ENCODE results near the gene TMBIM6.

TMBIM6 gene

DNA sequence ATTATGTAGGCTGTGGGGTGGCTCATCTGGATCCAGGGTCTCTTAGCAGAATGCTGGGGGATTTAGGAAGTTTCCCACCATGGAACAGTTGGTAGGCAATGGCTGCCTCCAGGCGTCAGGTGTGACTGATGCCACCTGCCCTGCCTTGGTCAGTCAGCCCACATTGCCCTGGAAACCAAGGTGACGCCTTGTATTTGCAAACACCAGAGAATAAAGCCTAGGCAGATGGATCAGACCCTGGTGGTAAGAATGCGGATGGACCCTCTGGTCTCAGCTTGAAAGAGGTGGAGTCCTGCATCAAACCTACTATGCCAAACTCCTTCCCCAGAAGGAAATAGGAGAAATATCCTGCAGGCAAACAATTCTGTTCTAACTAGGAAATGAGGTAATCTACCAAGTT is 48.6 kb downstream of the TMBIM6 start:
- Histone ChIP-seq H3K9me3 (ENCODE audit: insufficient read depth, low read depth, low read length) (no peaks in the 10 kb centered on the region), H2AK5ac (ENCODE audit: low read length) (no peak overlapping the region), H2BK120ac (ENCODE audit: insufficient read depth, low read length, poor library complexity) (no peak overlapping the region), H3K4ac (ENCODE audit: low read depth, low read length) (no peak overlapping the region), H3K23ac (ENCODE audit: low read length) (no peak overlapping the region), H2BK12ac (ENCODE audit: low read length) (no peak overlapping the region), H4K91ac (ENCODE audit: low read depth, low read length) (no peak overlapping the region), H2BK5ac (ENCODE audit: low read depth, low read length, poor library complexity) (no peak overlapping the region), H3K4me3 (ENCODE audit: low read depth, low read length) (no peak overlapping the region), H2AFZ (ENCODE audit: insufficient read depth, low read length, poor library complexity) (no peak overlapping the region), H3K18ac (ENCODE audit: low read length) (no peak overlapping the region), H4K8ac (ENCODE audit: low read depth, low read length) (no peak overlapping the region), H3K9ac (ENCODE audit: low read length) (no peak overlapping the region), H3K4me1 (ENCODE audit: control insufficient read depth in 1 of 2, insufficient read depth in 2 of 2, low read length in 2 of 2) (no peaks in the 10 kb centered on the region), H3K27ac (ENCODE audit: low read depth, low read length) (no peak overlapping the region), H3K79me1 (ENCODE audit: low read length) (no peaks in the 10 kb centered on the region), H3K79me2 (ENCODE audit: control insufficient read depth, insufficient read depth, low read length, poor library complexity) (no peaks in the 10 kb centered on the region), H3K14ac (ENCODE audit: low read length) (no peak overlapping the region), H3K4me2 (ENCODE audit: low read length) (no peak overlapping the region), H3K36me3 (ENCODE audit: control insufficient read depth in 1 of 2, insufficient read depth in 2 of 2, low read length in 2 of 2) (peaks cover 24 to 30% of the 10 kb centered on the region in 2 experiments), H3K27me3 (ENCODE audit: insufficient read depth, low read length) (no peaks in the 10 kb centered on the region), H4K12ac (ENCODE audit: low read depth, low read length) (no peak overlapping the region)
- no CpG with 5 or more reads among the region's 3 CpGs for WGBS (ENCODE audit: extremely low coverage, insufficient coverage, insufficient read length)
- DNase-seq: peak; percentile 53 to 79

DNA sequence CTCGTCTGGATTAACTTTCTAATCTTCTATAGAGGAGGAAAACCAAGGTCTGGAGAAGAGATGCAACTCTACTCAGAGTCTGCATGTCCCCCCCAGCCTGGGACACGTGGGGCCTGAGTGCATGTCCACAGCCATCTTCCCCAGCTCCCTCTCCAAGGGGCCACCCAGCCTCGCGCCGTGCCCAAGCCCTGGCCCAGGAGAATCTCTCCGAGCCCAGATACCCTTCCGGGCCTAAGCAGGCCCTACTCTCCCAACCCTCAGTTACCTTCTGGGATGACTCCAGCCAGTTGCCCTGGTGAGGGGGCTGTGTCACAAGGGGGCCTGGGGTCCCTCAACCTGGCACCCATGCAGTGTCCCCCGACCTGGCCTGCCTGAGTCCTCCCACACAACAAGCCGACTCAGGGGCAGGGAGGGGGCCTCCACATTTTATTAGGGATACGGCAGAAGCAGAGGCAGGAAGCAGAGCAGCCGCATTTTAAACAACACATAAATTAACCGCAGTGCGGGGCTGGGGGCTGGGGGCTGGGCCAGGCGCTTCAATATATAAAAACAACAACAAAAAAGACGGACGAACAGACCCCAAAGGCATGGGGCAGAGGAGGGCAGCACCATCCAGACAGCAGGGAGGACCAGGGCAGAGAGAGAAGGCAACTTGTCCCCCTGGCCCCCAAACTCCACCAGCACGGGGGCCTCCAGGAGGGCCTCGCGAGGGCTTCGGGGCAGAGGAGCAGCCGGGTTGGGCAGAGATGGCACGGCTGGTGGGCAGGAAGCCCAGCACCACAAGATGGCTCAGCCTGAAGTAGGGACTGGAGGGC is 49.6 kb downstream of the TMBIM6 start:
- peak overlapping the region; percentile 30 for H4K8ac ChIP-seq (ENCODE audit: low read depth, low read length)
- H3K36me3 ChIP-seq (ENCODE audit: control insufficient read depth in 1 of 2, insufficient read depth in 2 of 2, low read length in 2 of 2): peaks cover 33 to 39% of the 10 kb centered on the region in 2 experiments
- no peaks in the 10 kb centered on the region for H3K27me3 ChIP-seq (ENCODE audit: insufficient read depth, low read length)
- no peak overlapping the region for H3K4ac ChIP-seq (ENCODE audit: low read depth, low read length)
- H3K4me3 ChIP-seq (ENCODE audit: low read depth, low read length): no peak overlapping the region
- H4K12ac ChIP-seq (ENCODE audit: low read depth, low read length): no peak overlapping the region
- H3K23ac ChIP-seq (ENCODE audit: low read length): no peak overlapping the region
- no peak overlapping the region for H2BK12ac ChIP-seq (ENCODE audit: low read length)
- H2AFZ ChIP-seq (ENCODE audit: insufficient read depth, low read length, poor library complexity): no peak overlapping the region
- no peak overlapping the region for H3K4me2 ChIP-seq (ENCODE audit: low read length)
- no peak overlapping the region for H2BK5ac ChIP-seq (ENCODE audit: low read depth, low read length, poor library complexity)
- no peaks in the 10 kb centered on the region for H3K79me1 ChIP-seq (ENCODE audit: low read length)
- no peak overlapping the region for H2AK5ac ChIP-seq (ENCODE audit: low read length)
- no peak overlapping the region for H3K18ac ChIP-seq (ENCODE audit: low read length)
- no peaks in the 10 kb centered on the region for H3K4me1 ChIP-seq (ENCODE audit: control insufficient read depth in 1 of 2, insufficient read depth in 2 of 2, low read length in 2 of 2)
- H3K14ac ChIP-seq (ENCODE audit: low read length): no peak overlapping the region
- no peak for DNase-seq
- no peak overlapping the region for H2BK120ac ChIP-seq (ENCODE audit: insufficient read depth, low read length, poor library complexity)
- no CpG with 5 or more reads among the region's 22 CpGs for WGBS (ENCODE audit: extremely low coverage, insufficient coverage, insufficient read length)
- no peaks in the 10 kb centered on the region for H3K9me3 ChIP-seq (ENCODE audit: insufficient read depth, low read depth, low read length)
- H4K91ac ChIP-seq (ENCODE audit: low read depth, low read length): no peak overlapping the region
- no peaks in the 10 kb centered on the region for H3K79me2 ChIP-seq (ENCODE audit: control insufficient read depth, insufficient read depth, low read length, poor library complexity)
- no peak overlapping the region for H3K27ac ChIP-seq (ENCODE audit: low read depth, low read length)
- H3K9ac ChIP-seq (ENCODE audit: low read length): no peak overlapping the region

DNA sequence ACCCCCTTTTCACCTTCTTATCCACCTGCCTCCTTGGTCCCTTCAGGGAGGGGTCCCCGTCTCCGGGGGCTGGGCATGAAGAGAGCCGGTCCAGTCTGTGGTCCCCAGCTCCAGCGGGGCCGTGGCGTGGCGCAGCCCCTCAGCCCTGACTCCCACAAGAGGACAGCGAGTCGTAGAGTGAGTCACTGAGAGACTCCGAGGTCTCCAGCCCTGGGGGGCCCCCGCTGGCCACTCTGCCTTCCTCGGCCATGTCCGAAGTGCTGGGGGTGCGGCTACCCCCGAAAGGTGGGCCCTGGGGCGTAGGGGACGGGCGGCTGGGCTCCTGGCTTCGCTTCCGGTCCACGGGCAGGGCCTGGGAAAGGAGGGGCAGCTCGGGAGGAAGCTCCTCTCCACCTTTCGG is 50.3 kb downstream of the TMBIM6 start:
- H2AK5ac ChIP-seq (ENCODE audit: low read length): no peak overlapping the region
- H2BK5ac ChIP-seq (ENCODE audit: low read depth, low read length, poor library complexity): no peak overlapping the region
- H3K79me2 ChIP-seq (ENCODE audit: control insufficient read depth, insufficient read depth, low read length, poor library complexity): no peaks in the 10 kb centered on the region
- H3K23ac ChIP-seq (ENCODE audit: low read length): no peak overlapping the region
- no peaks in the 10 kb centered on the region for H3K79me1 ChIP-seq (ENCODE audit: low read length)
- no peak overlapping the region for H3K4ac ChIP-seq (ENCODE audit: low read depth, low read length)
- H3K4me1 ChIP-seq (ENCODE audit: control insufficient read depth in 1 of 2, insufficient read depth in 2 of 2, low read length in 2 of 2): no peaks in the 10 kb centered on the region
- no peak overlapping the region for H4K12ac ChIP-seq (ENCODE audit: low read depth, low read length)
- H3K9me3 ChIP-seq (ENCODE audit: insufficient read depth, low read depth, low read length): no peaks in the 10 kb centered on the region
- no peak overlapping the region for H3K18ac ChIP-seq (ENCODE audit: low read length)
- H4K8ac ChIP-seq (ENCODE audit: low read depth, low read length): no peak overlapping the region
- H2BK120ac ChIP-seq (ENCODE audit: insufficient read depth, low read length, poor library complexity): no peak overlapping the region
- no peak overlapping the region for H2BK12ac ChIP-seq (ENCODE audit: low read length)
- WGBS (ENCODE audit: extremely low coverage, insufficient coverage, insufficient read length): no CpG with 5 or more reads among the region's 23 CpGs
- H4K91ac ChIP-seq (ENCODE audit: low read depth, low read length): no peak overlapping the region
- no peak for DNase-seq
- no peak overlapping the region for H3K14ac ChIP-seq (ENCODE audit: low read length)
- no peak overlapping the region for H3K27ac ChIP-seq (ENCODE audit: low read depth, low read length)
- no peak overlapping the region for H3K9ac ChIP-seq (ENCODE audit: low read length)
- H3K36me3 ChIP-seq (ENCODE audit: control insufficient read depth in 1 of 2, insufficient read depth in 2 of 2, low read length in 2 of 2): peaks cover 41 to 47% of the 10 kb centered on the region in 2 experiments
- H2AFZ ChIP-seq (ENCODE audit: insufficient read depth, low read length, poor library complexity): no peak overlapping the region
- no peak overlapping the region for H3K4me3 ChIP-seq (ENCODE audit: low read depth, low read length)
- no peak overlapping the region for H3K4me2 ChIP-seq (ENCODE audit: low read length)
- no peaks in the 10 kb centered on the region for H3K27me3 ChIP-seq (ENCODE audit: insufficient read depth, low read length)

DNA sequence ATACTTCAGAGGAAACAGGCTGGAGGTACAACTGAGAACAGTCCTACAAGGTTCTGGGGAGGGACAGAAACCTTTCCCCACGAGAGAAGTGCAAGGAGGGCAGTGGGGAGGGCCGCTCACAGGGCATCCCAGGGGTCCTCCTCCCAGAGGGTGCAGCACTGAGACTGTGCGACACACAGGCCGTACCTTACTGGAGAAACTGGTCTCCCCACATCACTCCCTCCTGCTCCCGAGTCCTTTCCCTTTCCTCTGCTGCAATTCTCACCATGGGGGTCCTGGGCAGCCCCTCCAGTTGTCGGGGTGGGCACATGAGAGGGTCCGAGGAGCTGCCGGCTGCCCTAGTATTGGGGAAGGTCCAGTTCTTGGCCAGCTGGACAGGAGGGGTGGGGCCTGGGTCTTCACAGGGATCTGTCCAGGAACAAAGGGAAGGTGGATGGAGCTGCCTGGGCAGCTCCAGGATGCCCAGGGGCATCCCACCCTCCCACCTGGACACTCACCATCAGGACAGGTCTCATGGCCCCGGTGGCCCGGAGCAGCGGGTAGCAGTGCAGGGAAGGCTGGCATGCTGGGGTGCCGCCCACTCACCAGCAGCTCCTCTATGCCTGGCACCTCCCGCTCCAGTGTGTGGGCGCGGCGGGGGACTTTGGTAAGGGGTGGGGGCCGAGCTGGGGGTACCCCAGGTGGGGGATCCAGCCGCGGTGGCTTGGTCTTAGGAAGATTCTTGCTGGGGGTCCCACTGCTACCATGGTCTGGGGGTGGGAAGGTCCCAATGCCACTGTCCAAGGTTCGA is 51.0 kb downstream of the TMBIM6 start:
- no peaks in the 10 kb centered on the region for H3K27me3 ChIP-seq (ENCODE audit: insufficient read depth, low read length)
- no peak overlapping the region for H2BK120ac ChIP-seq (ENCODE audit: insufficient read depth, low read length, poor library complexity)
- no peak overlapping the region for H3K4ac ChIP-seq (ENCODE audit: low read depth, low read length)
- no peak for DNase-seq
- no peak overlapping the region for H4K8ac ChIP-seq (ENCODE audit: low read depth, low read length)
- WGBS (ENCODE audit: extremely low coverage, insufficient coverage, insufficient read length): no CpG with 5 or more reads among the region's 20 CpGs
- no peak overlapping the region for H2AFZ ChIP-seq (ENCODE audit: insufficient read depth, low read length, poor library complexity)
- H3K4me3 ChIP-seq (ENCODE audit: low read depth, low read length): no peak overlapping the region
- H3K79me1 ChIP-seq (ENCODE audit: low read length): no peaks in the 10 kb centered on the region
- no peak overlapping the region for H4K12ac ChIP-seq (ENCODE audit: low read depth, low read length)
- H3K36me3 ChIP-seq (ENCODE audit: control insufficient read depth in 1 of 2, insufficient read depth in 2 of 2, low read length in 2 of 2): peaks cover 47 to 53% of the 10 kb centered on the region in 2 experiments
- no peaks in the 10 kb centered on the region for H3K9me3 ChIP-seq (ENCODE audit: insufficient read depth, low read depth, low read length)
- no peaks in the 10 kb centered on the region for H3K79me2 ChIP-seq (ENCODE audit: control insufficient read depth, insufficient read depth, low read length, poor library complexity)
- H3K27ac ChIP-seq (ENCODE audit: low read depth, low read length): no peak overlapping the region
- H3K9ac ChIP-seq (ENCODE audit: low read length): no peak overlapping the region
- no peak overlapping the region for H3K23ac ChIP-seq (ENCODE audit: low read length)
- no peak overlapping the region for H3K4me2 ChIP-seq (ENCODE audit: low read length)
- H2AK5ac ChIP-seq (ENCODE audit: low read length): no peak overlapping the region
- no peak overlapping the region for H2BK12ac ChIP-seq (ENCODE audit: low read length)
- H3K18ac ChIP-seq (ENCODE audit: low read length): no peak overlapping the region
- no peak overlapping the region for H2BK5ac ChIP-seq (ENCODE audit: low read depth, low read length, poor library complexity)
- no peak overlapping the region for H4K91ac ChIP-seq (ENCODE audit: low read depth, low read length)
- H3K14ac ChIP-seq (ENCODE audit: low read length): no peak overlapping the region
- no peaks in the 10 kb centered on the region for H3K4me1 ChIP-seq (ENCODE audit: control insufficient read depth in 1 of 2, insufficient read depth in 2 of 2, low read length in 2 of 2)

All from trophoblast cell (in vitro differentiated cells and primary cell).